Stimulated activated naive CD8-positive, alpha-beta T cell treated with anti-CD3 and anti-CD28 coated beads, Interleukin-15, Interleukin-2, amounts not matched to agents 100 U/mL and 50 U/mL, for 24 hours (primary cell): ENCODE measurements around the gene SP100.
"Not testable (repeated sequence)": the region's sequence is repeated elsewhere in the genome, so short reads cannot be mapped to it uniquely, and the experiment has no call there.

ENCODE experiments used
- ATAC-seq: fragments of 150-1000 bp; cut with Tn5 transposase; one replicate; pipeline ENCODE4 v1.10.0; 2021
- DNase-seq: peaks from one replicate; pipeline ENCODE4 v3.0.0; 2021

SP100 gene

GRCh38 chr2:230416061-230416721, at the start of gene SP100:
Gene SP100, plus strand, starts transcription at chr2:230416201. Its CDS starts 96 bp downstream, at chr2:230416297.
- ATAC-seq (peak; percentile 88), DNase-seq (peak; percentile 80)

GRCh38 chr2:230382108-230382507, 33.9 kb upstream of the SP100 start:
- ATAC-seq = no peak

GRCh38 chr2:230383453-230383852, 32.5 kb upstream of the SP100 start:
- ATAC-seq (no peak), DNase-seq (no peak)

More at GRCh38 chr2:230382108-230382507, 33.9 kb upstream of the SP100 start:
- DNase-seq = no peak

DNA sequence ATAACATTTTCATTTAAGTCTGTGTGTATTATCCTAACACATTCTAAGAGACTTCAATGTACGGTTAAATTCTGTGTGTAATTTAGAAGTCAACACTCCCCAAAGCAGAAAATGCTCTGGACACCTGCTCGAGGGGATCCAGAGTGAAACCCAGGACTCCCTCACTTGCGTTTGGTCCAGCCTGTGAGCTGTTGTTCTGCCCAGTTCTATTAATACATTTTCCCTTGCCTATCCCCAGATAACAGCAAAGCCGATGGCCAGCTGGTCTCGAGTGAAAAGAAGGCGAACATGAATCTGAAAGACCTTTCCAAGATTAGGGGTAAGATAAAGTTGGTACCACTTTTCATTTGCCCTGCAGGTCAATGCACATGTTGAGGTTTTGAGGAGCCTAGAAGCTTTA, 31.0 kb upstream of the SP100 start:
- ATAC-seq (no peak), DNase-seq (no peak)

- no peak for DNase-seq
- no peak for ATAC-seq
Observed at GRCh38 chr2:230394301-230394700, 21.7 kb upstream of the SP100 start.

GRCh38 chr2:230398698-230399097, 17.3 kb upstream of the SP100 start:
- DNase-seq, ATAC-seq: not testable (repeated sequence)

GRCh38 chr2:230400041-230400440, 16.0 kb upstream of the SP100 start:
- DNase-seq (no peak), ATAC-seq (no peak)

- ATAC-seq = no peak
- no peak for DNase-seq
Observed at GRCh38 chr2:230400454-230400853, 15.5 kb upstream of the SP100 start.

DNA sequence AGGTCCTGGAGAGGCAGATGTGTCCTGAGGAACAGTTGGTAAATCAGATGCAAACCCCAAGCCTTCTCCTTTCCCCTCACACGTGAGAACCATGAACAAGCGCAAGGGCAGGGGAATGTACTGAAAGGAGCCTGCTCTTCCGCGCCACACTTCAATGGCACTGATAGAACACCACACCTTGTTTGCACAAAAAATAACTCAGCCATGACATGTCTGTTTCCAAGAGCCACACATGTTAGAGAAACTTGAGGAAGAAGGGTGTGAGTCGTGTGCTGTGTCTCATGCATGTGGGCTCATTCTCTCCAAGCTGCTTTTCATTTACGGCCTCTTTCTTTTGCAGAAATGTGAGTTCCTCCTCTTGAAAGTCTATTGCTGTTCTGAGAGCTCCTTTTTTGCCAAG, 15.0 kb upstream of the SP100 start:
- not testable (repeated sequence) for DNase-seq, ATAC-seq

DNA sequence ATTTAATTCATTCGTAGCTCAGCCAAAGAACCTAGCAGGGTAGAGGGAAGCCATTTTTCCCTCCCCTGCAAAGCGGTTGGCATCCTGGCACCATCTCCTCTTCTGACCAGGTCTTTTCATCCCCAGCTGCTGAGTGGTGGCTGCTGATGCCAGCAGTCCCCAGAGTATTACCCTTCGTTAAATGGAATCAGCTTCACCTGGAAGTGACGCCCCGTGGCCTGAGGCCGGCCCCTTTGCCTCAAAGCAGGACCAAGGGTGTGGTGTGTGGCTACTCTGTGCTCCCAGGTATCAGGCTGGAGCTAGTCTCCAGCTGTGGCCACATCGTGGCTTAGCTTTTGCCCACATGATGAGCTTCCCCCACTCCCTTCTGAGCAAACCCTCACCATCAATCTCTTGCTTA, 12.3 kb upstream of the SP100 start:
- ATAC-seq = no peak

DNA sequence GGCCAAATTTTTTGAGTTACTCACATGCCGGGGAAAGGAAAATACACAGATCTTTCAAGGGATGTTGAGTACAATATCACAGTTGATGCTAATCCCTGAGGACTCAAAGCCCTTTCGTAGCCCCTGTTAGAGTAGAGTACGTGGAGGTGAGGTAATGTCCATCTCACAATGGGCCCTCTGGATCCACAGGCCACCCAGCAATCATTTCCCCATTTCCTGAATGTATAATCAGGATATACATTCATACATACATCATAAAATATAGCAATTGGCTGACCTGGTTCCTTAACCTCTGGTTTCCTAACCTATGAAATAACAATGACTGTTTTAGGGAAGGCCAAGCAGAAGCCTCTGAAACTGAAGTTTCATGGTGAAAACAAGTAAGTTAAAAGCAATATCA, 10.2 kb upstream of the SP100 start:
- no peak for DNase-seq
- ATAC-seq = no peak

More for the DNA sequence above, 12.3 kb upstream of the SP100 start:
- DNase-seq = no peak

DNA sequence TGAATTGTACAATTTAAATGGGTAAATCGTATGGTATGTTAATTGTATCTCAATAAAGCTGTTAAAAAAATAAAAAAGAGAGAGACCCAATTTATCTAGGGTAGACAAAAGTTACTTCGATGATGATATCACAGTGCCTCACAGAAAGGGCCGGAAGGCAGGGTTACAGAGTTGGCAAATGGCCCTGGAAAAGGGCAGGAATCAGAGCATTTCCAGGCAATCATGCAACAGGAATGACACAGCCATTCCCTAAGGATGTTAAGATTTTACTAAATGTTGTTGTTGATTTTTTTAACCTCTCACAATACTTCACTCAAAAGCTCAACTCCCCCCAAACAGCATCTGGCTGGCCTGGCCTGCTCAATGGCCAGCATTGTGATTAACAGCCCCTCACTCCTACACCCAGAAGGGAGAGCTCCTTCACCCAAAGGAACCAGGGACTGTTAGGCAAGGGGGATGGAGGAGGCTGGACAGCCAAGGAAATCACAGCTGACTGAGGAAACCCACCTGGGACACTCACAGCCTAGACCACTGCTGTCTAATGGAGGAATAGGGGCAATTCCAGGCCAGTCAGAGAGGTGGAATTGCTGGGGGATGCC, 7.7 kb upstream of the SP100 start:
- ATAC-seq (no peak), DNase-seq (no peak)

DNA sequence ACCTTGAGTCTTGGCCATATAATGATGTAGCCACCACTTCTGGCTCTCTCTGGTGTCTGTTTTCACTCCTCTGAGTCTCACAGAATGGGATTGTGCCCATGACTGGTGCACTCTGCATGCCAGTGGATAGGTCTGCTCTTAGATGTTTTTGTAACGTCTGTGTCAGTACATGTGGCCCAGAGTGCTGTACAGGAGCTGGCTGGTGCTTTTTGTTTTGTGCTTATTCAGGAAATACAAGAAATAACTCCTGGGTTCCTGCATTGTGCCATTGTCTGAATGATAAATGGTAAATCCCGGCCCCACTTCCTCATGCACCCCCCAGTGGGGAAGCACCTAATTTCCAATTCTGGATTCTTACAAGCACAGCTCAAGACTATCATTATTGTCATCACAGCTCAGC, 6.7 kb upstream of the SP100 start:
- not testable (repeated sequence) for ATAC-seq, DNase-seq

DNA sequence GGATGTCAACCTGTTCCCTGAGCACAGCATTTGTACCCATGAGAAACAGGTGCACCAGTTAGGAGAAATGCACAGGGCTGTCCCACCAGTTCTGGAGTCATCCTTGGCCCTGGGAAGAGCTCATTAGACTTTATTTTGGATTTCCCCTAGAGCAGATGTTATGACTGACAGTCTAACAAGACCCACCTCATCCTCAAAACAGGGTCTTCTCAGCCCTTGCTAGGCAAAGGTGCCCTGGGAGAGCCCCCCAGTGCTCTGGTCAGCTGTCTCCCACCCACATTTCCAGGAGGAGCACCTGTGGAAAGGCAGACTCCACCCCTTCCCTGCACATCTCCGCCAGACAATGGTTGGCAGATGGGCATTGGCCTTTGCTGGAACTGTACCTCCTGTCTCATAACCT, 5.7 kb upstream of the SP100 start:
- no peak for DNase-seq
- ATAC-seq = no peak

DNA sequence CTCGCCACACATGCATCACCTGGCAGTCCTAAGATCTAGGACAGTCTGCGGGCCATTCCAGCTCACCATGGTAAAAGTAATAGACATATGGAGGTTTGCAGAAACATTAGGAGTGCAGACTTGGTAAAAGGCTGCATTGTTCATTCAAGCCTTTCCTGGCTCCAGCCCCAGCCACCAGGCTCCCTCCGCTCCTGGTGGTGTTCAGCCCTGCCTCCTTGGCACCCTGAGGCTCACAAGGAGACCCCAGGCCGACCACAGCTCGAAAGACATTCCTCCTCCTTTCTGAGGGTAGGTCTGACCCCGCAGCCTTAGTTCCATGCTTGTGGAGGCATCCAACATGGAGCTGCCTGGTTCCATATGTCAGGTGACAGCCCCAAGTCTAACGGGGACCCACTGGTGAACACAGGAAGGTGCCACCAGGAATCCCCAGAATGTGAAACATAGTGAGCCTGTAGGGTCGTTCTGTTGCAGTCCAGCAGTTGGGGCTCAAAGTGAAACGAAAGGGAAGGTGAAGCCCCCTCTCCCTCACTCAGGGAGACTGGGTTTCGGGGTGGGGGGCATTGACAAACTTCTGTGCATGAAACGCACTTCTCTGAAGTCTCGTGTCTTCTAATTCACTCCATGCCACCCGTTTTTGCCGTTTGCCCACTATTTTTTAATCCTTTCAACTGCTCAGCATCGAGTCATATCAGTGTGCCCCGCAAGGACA, 5.0 kb upstream of the SP100 start:
- ATAC-seq (no peak), DNase-seq (peak; percentile 16)

DNA sequence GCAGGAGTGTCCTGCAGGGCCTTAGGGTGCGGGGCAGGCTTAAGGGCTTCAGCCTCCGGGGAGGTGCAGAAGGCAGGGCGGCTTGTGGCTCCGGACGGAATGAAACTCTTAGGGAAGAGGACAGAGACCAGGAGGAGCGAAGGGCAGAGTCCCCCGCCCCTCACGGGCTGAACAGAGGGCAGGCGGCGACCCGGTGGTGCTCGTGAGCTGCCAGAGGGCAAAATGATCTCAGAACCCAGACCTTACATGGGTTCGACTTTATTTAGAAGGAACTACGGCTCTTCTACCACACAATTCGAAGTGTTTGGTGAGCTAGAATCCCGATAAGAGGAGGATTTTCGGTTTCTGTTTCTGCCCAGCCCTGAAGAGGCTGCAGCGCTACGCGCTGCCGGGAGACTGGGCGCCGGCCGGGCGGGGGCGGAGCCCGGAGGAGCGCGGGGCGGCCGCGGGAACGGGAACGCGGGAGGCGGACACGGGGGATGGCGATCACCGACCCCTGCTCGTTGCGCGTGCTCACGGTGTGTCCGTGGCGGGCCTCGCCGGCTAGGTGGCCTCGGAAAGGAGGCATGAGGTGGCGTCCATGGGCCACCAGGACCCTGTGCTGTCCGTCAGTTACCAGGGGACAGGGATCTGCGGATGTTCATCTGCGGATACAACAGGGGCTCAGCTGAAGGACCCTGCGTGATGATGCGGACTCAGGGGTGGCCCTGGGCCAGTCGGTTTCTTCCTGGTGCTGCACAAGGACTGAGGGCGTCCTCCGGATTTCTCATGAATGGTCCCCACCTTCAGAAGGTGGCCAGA, 4.2 kb upstream of the SP100 start:
- ATAC-seq (peak; percentile 70), DNase-seq (peak; percentile 74)

GRCh38 chr2:230412371-230412711, 3.7 kb upstream of the SP100 start:
- ATAC-seq (no peak), DNase-seq (no peak)

GRCh38 chr2:230412846-230413245, 3.2 kb upstream of the SP100 start:
- ATAC-seq = no peak
- DNase-seq = peak; percentile 8

DNA sequence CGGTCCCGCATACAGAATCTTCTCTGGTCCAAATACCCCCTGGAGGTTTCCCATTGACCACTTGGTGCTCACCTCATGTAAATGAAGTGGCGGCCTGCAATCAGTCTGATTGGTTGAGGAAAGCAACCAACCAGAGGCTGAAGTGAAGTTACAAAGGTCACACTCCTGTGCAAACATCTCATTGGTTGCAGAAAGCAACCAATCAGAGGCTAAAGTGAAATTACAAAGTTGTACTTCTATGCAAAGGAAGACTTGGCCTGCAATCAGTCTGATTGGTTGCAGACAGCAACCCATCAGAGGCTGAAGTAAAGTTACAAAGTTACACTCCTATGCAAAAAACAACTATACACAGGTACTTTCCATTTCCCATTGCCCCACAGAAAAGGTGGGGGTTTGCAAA, 2.5 kb upstream of the SP100 start:
- DNase-seq = peak; percentile 20
- ATAC-seq = no peak

GRCh38 chr2:230414302-230414701, 1.7 kb upstream of the SP100 start:
- no peak for ATAC-seq
- no peak for DNase-seq

- ATAC-seq = no peak
- no peak for DNase-seq
Observed at GRCh38 chr2:230417436-230417835, 1.4 kb downstream of the SP100 start.

DNA sequence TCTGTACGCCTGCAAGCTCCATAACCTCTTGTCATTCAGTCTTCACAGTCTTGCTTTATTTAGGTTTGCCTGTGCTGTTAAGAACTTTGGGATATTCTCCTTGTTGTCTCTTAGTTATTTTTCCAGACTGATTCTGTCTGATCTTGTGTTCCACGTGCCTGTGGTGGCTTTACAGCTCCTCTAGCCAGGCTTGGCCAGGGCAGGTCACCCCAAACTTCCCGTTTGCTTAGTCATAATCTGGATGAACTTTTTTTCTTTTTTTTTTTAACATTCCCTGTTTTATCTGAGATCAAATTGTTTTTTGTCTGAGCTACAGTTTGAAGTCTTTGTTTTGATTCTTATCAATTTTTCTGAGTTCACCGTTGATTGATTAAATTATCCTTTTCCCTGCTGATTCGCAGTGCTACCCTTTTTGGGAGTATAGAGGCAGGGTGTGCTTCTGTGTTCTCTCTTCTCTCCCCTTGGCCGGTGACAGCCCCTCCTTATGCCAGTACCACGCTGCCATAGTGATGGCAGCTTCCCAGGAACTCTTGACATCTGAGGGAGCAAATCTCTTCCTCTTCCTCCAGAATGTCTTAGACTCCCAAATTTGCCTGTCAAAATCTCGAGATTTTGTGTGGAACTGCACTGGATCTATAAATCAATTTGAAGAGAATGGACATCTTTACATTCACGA, 2.5 kb downstream of the SP100 start:
- ATAC-seq = no peak
- DNase-seq = no peak
